Activated CD8-positive, alpha-beta memory T cell treated with anti-CD3 and anti-CD28 coated beads for 36 hours (primary cell): ENCODE results near the gene SLC2A14. TPM values are rescaled to one million over a fixed set of nuclear protein-coding genes. Genes with fewer than 3 reads are reported as not detected.
"Not testable (repeated sequence)": the region's sequence is repeated elsewhere in the genome, so short reads cannot be mapped to it uniquely, and the experiment has no call there.

Experiments used
- CTCF ChIA-PET: fragments of 350-600 bp; sonication (Branson Sonifier 250); formaldehyde crosslinking; loops from one replicate; lab custom pipeline; 2021; ENCODE audit warnings: antibody characterized with exemption; lab: Charles Lee
- POLR2A ChIA-PET: fragments of 350-600 bp; sonication (Branson Sonifier 250); formaldehyde crosslinking; loops from one replicate; lab custom pipeline; 2021; ENCODE audit warnings: antibody characterized with exemption; lab: Charles Lee
- total RNA-seq, 2 experiments: library from RNA; stranded (reverse); gene quantifications; one replicate each; pipeline ENCODE4 v1.2.3, GENCODE V29; 2021

The SLC2A14 gene
- total RNA-seq, 2 experiments from 2014 or later = 0.15 to 0.17 TPM

- CTCF ChIA-PET, POLR2A ChIA-PET: not testable (repeated sequence)
Observed at GRCh38 chr12:7880952-7881735, 8.4 kb upstream of the SLC2A14 start.

GRCh38 chr12:7879246-7879645, 6.5 kb upstream of the SLC2A14 start:
- ChIA-PET POLR2A (no interaction called here), CTCF (interaction anchor here (0.7 kb wide), 1 partner anchor 500 kb away, joined by 3 read pairs; no protein-coding TSS in a partner anchor)

DNA sequence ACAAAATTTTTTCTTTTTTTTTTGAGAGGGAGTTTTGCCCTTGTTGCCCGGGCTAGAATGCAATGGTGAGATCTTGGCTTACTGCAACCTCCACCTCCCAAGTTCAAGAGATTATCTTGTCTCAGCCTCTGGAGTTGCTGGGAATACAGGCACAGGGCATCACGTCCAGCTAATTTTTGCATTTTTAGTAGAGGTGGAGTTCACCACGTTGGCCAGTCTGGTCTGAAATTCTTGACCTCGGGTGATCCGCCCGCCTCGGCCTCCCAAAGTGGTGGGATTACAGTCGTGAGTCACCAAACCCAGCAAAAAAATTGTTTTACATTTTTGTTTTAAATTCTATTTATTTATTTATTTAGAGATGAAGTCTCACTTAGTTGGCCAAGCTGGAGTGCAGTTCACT, 4.7 kb upstream of the SLC2A14 start:
- ChIA-PET POLR2A (no interaction called here), CTCF (no interaction called here)

- POLR2A ChIA-PET = no interaction called here
- CTCF ChIA-PET = no interaction called here
Observed at GRCh38 chr12:7870335-7870734, 2.4 kb downstream of the SLC2A14 start.

- ChIA-PET POLR2A (no interaction called here), CTCF (no interaction called here)
Observed at GRCh38 chr12:7869137-7869536, 3.6 kb downstream of the SLC2A14 start.

DNA sequence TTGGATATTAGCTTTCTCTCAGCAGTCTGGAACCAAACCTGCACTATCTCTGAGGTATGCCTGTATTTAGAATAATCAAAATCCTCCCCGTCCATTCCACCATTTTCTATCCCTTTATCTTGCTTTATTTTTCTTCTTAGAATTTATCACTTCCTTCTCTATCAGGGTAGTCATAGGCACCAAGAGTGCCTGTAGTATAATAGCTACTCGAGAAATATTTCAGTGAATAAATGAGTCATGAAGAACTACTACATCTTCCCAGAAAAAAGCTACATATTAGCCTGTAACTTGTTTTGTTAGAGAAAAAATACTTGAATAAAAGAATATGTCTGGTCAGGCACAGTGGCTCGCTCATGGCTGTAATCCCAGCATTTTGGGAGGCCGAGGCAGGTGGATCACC, 4.3 kb downstream of the SLC2A14 start:
- CTCF ChIA-PET = no interaction called here
- POLR2A ChIA-PET = interaction anchor here (0.5 kb wide), 1 partner anchor 134 kb away, joined by 3 read pairs; no protein-coding TSS in a partner anchor

- ChIA-PET POLR2A (no interaction called here), CTCF (interaction anchor here (0.6 to 1.3 kb wide), 3 partner anchors 11 to 168 kb away, joined by 3 read pairs; partner anchors contain the start of gene FOXJ2)
Observed at GRCh38 chr12:7864601-7865150, 8.0 kb downstream of the SLC2A14 start.

GRCh38 chr12:7862814-7863348, 9.8 kb downstream of the SLC2A14 start:
- CTCF ChIA-PET = interaction anchor here (0.7 to 1.6 kb wide), 6 partner anchors 9 to 755 kb away, joined by 3 to 5 read pairs (median 4); no protein-coding TSS in a partner anchor

DNA sequence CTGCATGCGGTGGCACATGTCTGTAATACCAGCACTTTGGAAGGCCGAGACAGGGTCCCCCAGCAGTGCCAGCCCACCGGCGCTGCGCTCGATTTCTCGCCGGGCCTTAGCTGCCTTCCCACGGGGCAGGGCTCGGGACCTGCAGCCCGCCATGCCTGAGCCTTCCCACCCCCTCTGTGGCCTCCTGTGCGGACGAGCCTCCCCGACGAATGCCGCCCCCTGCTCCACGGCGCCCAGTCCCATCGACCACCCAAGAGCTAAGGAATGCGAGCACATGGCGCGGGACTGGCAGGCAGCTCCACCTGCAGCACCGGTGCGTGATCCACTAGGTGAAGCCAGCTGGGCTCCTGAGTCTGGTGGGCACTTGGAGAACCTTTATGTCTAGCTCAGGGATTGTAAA, 10.4 kb downstream of the SLC2A14 start:
- ChIA-PET POLR2A (interaction anchor here (1.0 to 1.2 kb wide), 2 partner anchors 71 to 99 kb away, joined by 4 to 5 read pairs; no protein-coding TSS in a partner anchor), CTCF (interaction anchor here (0.7 to 1.6 kb wide), 7 partner anchors 9 to 754 kb away, joined by 3 to 6 read pairs (median 4); no protein-coding TSS in a partner anchor)

More at GRCh38 chr12:7862814-7863348, 9.8 kb downstream of the SLC2A14 start:
- POLR2A ChIA-PET = interaction anchor here (0.5 to 1.2 kb wide), 4 partner anchors 54 to 98 kb away, joined by 3 to 6 read pairs (median 4); no protein-coding TSS in a partner anchor

DNA sequence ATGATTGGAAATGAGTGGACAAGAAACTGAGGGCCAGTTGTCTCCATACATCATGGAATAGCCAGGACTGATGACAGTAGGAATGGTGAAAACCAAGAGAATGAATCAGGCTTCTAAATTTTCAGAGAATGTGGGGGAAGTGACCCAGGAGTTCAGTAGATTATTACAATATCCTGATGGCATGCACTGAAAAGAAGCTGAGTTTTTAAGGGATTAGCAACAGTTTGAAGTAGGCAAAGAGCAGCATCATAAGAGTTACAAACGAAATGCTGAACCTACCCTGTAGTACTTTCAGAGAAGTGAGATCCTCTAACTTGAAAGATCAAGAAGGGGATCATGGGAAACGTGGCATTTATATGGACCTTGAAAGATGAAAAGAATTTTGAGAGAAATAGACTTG, 13.2 kb downstream of the SLC2A14 start:
- ChIA-PET POLR2A (no interaction called here), CTCF (interaction anchor here (0.8 to 1.5 kb wide), 6 partner anchors 9 to 131 kb away, joined by 3 to 5 read pairs (median 3); no protein-coding TSS in a partner anchor)

DNA sequence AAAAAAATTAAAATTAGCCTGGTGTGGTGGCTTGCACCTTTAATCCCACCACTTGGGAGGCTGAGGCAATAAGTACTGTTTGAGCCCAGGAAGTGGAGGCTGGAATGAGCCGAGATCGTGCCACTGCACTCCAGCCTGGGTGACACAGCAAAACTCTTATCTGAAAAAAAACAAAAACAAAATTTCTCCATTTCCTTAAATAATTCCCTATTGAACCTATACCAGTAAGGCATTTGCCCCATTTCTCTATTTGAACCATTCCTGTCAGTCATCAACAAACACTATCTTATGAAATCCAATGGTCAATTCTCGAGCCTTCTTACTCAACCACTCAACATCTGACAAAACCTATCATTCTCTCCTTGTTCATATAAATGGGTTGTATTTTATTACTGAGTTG, 14.7 kb downstream of the SLC2A14 start:
- POLR2A ChIA-PET = no interaction called here

GRCh38 chr12:7856516-7856915, 16.2 kb downstream of the SLC2A14 start:
- ChIA-PET CTCF (no interaction called here), POLR2A (no interaction called here)

More for the DNA sequence above, 14.7 kb downstream of the SLC2A14 start:
- CTCF ChIA-PET = interaction anchor here (0.9 kb wide), 1 partner anchor 44 kb away, joined by 4 read pairs; no protein-coding TSS in a partner anchor

DNA sequence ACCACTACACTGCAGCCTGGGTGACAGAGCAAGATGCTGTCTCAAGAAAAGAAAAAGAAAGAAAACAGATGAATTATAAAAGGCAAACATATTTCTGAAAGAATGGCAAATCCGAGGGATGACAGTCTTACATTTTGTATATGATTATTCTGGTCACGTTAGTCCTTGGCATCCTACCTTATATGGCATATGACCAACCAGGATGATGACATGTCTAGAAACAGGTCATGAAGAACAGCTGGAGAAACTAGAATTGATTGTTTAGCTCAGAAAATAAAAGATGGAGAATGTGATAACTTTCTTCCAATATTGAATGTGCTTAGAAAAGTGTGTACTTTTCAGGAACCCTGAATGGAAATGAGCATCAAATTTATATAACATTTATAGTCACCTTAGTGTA, 19.2 kb downstream of the SLC2A14 start:
- POLR2A ChIA-PET = no interaction called here
- CTCF ChIA-PET = interaction anchor here (0.8 to 1.2 kb wide), 3 partner anchors 9 to 80 kb away, joined by 3 to 4 read pairs (median 3); no protein-coding TSS in a partner anchor

GRCh38 chr12:7851622-7852081, 21.1 kb downstream of the SLC2A14 start:
- POLR2A ChIA-PET = not testable (repeated sequence)
- CTCF ChIA-PET = interaction anchor here (1.0 kb wide), 1 partner anchor 8 kb away, joined by 3 read pairs; no protein-coding TSS in a partner anchor

DNA sequence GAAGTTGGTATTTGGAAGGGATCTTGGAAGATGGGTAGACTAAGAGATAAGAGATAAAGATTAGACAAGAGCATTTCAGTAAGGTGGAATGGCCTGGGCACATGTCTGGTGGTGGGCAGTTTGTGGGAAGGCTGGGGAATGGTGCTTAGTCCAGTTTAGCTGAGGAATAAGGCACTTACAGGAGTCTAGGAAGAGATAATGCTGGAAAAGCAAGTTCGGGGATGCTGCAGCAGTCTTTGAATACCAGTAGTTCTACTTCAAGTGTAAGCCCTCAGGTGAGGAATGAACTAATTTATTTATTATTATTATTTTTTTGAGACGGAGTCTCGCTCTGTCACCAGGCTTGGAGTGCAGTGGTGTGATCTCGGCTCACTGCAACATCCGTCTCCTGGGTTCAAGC, 22.6 kb downstream of the SLC2A14 start:
- POLR2A ChIA-PET, CTCF ChIA-PET: not testable (repeated sequence)

- CTCF ChIA-PET = interaction anchor here (0.6 kb wide), 1 partner anchor 17 kb away, joined by 3 read pairs; no protein-coding TSS in a partner anchor
- POLR2A ChIA-PET = not testable (repeated sequence)
Observed at GRCh38 chr12:7848098-7848422, 24.7 kb downstream of the SLC2A14 start.

GRCh38 chr12:7847226-7848097, 25.3 kb downstream of the SLC2A14 start:
- CTCF ChIA-PET = interaction anchor here (0.6 kb wide), 1 partner anchor 16 kb away, joined by 3 read pairs; no protein-coding TSS in a partner anchor
- POLR2A ChIA-PET = not testable (repeated sequence)

DNA sequence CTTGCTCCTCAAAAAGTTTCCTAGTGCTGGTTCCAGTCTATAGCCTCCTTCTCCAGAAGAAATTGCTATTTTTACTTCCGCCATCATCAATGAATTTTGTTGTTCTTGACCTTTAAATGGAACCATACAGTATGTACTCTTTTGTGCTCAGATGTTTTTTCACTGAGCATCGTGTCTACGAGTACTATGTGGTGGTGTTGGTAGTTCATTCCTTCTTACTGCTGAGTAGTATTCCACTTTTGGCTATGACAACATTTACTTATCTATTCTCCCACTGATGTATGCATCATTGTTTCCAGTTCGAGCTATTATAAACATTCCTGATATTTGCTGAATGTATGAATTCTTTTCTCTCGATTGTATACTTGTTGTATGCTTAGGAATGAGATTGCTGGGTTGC, 28.6 kb downstream of the SLC2A14 start:
- ChIA-PET CTCF (interaction anchor here (0.6 kb wide), 1 partner anchor 183 kb away, joined by 3 read pairs; no protein-coding TSS in a partner anchor), POLR2A (no interaction called here)
